ENCODE results near the gene BCL7A.
"Not testable (repeated sequence)": the region's sequence is repeated elsewhere in the genome, so short reads cannot be mapped to it uniquely, and the experiment has no call there.

BCL7A gene

GRCh38 chr12:121988519-121988918 lies 33.2 kb upstream of the BCL7A start:
- H3K36me3 ChIP-seq (ENCODE audit: insufficient read depth, low read length); H3K9me3 ChIP-seq (ENCODE audit: insufficient read depth, low read depth, low read length); H3K9ac ChIP-seq (ENCODE audit: low read depth, low read length); H3K4me3 ChIP-seq (ENCODE audit: low read length); H3K27me3 ChIP-seq (ENCODE audit: insufficient read depth, low read length); H3K4me1 ChIP-seq (ENCODE audit: insufficient read depth, low read length); H3K27ac ChIP-seq (ENCODE audit: low read depth, low read length): not testable (repeated sequence)
- 95% methylated on average over 10 of the region's 10 CpGs for WGBS

DNA sequence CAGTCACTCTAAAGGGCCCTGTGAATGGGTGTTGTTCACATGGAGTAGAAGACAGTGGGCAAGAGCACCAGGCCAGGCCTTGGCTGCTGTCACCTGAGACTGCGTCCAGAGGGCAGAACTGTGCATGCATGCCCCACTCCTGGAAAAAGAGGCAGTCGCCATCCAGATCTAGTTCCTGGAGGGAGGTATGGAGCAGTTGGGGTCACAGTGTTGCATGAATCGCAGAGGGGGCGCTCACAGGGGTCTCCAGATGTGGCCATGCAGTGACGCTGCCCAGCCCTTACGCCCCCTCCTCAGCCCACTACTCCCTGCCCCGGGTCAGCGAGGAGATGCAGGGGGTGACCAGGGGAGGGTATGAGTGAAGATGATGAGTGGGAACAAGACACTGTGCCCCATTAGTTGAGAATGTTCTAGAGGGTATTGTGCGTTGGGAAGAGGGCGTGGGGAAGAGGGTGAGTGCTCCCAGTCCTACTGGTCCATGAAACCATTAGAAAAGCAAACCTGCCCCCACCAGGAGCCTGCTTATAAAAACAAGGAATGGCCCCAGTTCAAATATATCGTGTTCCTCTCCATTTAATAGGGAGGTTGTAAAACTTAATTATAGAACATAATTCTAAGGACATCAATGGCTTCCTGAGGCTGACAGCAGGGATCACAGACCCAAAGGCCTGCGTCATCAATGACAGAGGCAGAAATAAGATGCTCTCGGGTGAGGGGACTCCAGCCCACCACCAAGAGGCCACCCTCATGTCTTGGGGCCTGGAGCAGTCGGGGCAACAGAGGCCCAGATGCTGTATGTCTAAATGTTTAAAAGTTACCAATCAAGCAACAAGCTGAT lies 32.2 kb upstream of the BCL7A start:
- no peak overlapping the region for H3K4me3 ChIP-seq (ENCODE audit: low read length)
- no peak overlapping the region for H3K27ac ChIP-seq (ENCODE audit: low read depth, low read length)
- whole genome bisulfite sequencing = 90% methylated on average over 13 of the region's 14 CpGs
- no peaks in the 10 kb centered on the region for H3K36me3 ChIP-seq (ENCODE audit: insufficient read depth, low read length)
- no peaks in the 10 kb centered on the region for H3K4me1 ChIP-seq (ENCODE audit: insufficient read depth, low read length)
- H3K9ac ChIP-seq (ENCODE audit: low read depth, low read length) = no peak overlapping the region
- H3K9me3 ChIP-seq (ENCODE audit: insufficient read depth, low read depth, low read length) = no peaks in the 10 kb centered on the region; the same call in 1 of the 2 replicates
- no peaks in the 10 kb centered on the region for H3K27me3 ChIP-seq (ENCODE audit: insufficient read depth, low read length)

DNA sequence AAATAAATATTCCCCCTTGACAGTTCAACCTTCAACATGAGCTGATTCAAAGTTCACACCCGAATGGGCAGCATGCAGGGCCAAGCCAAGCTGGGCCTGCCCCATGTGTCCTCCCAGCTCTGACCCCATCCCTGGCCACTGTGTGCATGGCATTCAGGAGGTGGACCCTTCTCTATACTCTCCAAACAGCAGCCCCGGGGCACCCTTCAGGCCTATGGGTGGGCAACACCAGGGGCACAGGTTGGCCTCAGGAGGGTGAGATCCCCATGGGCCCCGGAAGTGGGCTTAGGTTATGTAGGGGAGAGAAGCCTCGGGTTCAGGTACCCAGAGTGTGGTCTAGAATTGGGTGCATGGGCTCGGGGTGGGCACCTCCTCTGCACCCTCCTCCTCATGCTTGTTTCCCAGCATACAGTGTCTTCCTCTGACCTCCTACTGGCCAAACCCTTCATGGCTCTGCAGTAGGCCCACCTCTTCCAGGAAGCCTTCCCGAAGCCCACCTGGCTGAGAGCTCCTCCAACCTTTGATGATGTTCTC lies 31.5 kb upstream of the BCL7A start:
- Histone ChIP-seq H3K27ac (ENCODE audit: low read depth, low read length) (no peak overlapping the region), H3K9ac (ENCODE audit: low read depth, low read length) (no peak overlapping the region), H3K36me3 (ENCODE audit: insufficient read depth, low read length) (no peaks in the 10 kb centered on the region), H3K9me3 (ENCODE audit: insufficient read depth, low read depth, low read length) (no peaks in the 10 kb centered on the region; the same call in 1 of the 2 replicates), H3K4me1 (ENCODE audit: insufficient read depth, low read length) (no peaks in the 10 kb centered on the region), H3K4me3 (ENCODE audit: low read length) (no peak overlapping the region), H3K27me3 (ENCODE audit: insufficient read depth, low read length) (no peaks in the 10 kb centered on the region)
- WGBS = 87% methylated on average over 6 of the region's 6 CpGs

DNA sequence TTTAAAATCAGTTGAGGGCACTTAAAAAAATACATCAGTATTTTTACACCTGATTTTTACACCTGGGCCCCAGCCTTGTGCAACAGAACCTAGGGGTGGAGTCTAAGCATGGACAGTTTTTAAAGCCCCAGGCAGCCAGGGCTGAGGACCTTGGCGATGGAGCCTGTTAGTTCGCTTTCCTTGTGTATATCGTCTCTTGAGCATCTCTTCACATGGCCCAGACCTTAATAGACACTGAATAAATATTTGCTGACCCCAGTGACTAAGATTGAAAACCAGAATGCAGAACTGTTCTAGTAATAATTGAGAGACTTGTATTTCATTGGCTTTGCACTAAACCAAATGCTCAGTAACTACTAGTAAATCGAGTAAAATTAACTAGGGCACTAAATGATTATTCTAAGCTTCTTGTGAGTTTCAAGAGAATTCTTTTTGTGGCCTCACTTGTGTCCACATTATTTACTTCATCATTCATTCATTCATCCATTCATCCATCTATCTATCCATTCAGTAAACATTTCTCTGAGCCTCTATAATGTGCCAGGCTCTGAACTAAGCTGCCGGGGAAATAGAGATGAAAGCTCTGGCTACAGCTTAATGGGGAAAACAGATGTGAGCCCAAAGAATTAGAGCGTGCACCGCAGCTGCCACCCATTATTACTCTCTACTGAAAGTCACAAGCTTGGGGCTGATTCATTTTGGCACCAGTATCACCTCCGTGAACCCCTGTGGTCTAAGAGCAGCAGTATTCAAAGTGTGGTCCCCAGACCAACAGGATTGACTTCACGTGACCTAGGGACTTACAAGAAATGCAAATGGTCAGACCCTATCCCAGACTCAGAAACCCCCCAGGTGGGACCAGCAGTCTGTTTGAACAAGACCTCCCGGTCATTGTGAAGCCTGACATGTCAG lies 30.7 kb upstream of the BCL7A start:
- H3K9ac ChIP-seq (ENCODE audit: low read depth, low read length) = no peak overlapping the region

DNA sequence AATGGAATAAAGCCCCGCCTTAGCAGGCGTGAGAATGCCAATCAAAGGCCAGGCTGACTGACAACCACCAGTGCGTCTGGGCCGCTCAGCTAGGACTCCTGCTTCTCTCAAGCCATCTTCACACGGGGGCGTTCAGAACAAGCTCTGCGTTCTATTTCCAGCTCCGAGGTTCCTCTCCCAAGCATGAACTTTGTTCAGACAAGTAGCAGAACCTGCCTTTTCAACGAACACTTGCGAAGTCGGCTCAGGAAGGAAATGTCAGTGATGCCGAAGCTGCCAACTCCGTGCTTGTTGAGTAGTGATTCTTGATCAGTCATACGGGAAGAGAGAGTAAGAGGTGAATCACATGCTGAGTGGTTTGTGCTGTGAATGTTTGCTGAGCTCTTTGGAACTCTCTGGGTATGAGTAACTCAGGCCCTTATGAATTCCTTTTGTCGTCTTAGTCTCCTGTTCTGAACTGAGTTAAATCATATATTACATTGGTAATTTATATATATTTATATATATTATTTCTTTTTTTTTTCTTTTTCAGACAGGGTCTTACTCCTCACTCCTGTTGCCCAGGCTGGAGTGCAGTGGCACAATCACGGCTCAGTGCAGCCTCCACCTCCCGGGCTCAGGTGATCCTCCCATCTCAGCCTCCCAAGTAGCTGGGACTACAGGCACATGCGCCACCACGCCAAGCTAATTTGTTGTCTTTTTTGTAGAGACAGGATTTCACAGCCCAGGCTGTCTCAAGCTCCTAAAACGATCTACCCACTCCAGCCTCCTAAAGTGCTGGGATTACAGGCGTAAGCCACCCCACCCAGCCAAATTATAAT lies 29.4 kb upstream of the BCL7A start:
- WGBS = 92% methylated on average over 19 of the region's 21 CpGs
- no peak overlapping the region for H3K9ac ChIP-seq (ENCODE audit: low read depth, low read length)
- H3K4me1 ChIP-seq (ENCODE audit: insufficient read depth, low read length) = no peaks in the 10 kb centered on the region
- H3K9me3 ChIP-seq (ENCODE audit: insufficient read depth, low read depth, low read length) = no peaks in the 10 kb centered on the region; the same call in 1 of the 2 replicates
- no peak overlapping the region for H3K27ac ChIP-seq (ENCODE audit: low read depth, low read length)
- no peaks in the 10 kb centered on the region for H3K36me3 ChIP-seq (ENCODE audit: insufficient read depth, low read length)
- no peak overlapping the region for H3K4me3 ChIP-seq (ENCODE audit: low read length)
- H3K27me3 ChIP-seq (ENCODE audit: insufficient read depth, low read length) = no peaks in the 10 kb centered on the region

More for the DNA sequence above, 30.7 kb upstream of the BCL7A start:
- no peaks in the 10 kb centered on the region for H3K36me3 ChIP-seq (ENCODE audit: insufficient read depth, low read length)
- no peak overlapping the region for H3K27ac ChIP-seq (ENCODE audit: low read depth, low read length)
- H3K4me3 ChIP-seq (ENCODE audit: low read length) = no peak overlapping the region
- WGBS = 83% methylated on average over 10 of the region's 10 CpGs
- no peaks in the 10 kb centered on the region for H3K27me3 ChIP-seq (ENCODE audit: insufficient read depth, low read length)
- no peaks in the 10 kb centered on the region for H3K4me1 ChIP-seq (ENCODE audit: insufficient read depth, low read length)
- no peaks in the 10 kb centered on the region; the same call in 1 of the 2 replicates for H3K9me3 ChIP-seq (ENCODE audit: insufficient read depth, low read depth, low read length)

GRCh38 chr12:121996050-121996944 lies 25.4 kb upstream of the BCL7A start:
- H3K4me1 ChIP-seq (ENCODE audit: insufficient read depth, low read length) = no peaks in the 10 kb centered on the region
- WGBS = 88% methylated on average over 7 of the region's 9 CpGs
- no peaks in the 10 kb centered on the region for H3K27me3 ChIP-seq (ENCODE audit: insufficient read depth, low read length)
- no peak overlapping the region for H3K9ac ChIP-seq (ENCODE audit: low read depth, low read length)
- H3K36me3 ChIP-seq (ENCODE audit: insufficient read depth, low read length) = no peaks in the 10 kb centered on the region
- no peaks in the 10 kb centered on the region; the same call in 1 of the 2 replicates for H3K9me3 ChIP-seq (ENCODE audit: insufficient read depth, low read depth, low read length)
- H3K27ac ChIP-seq (ENCODE audit: low read depth, low read length) = no peak overlapping the region
- H3K4me3 ChIP-seq (ENCODE audit: low read length) = no peak overlapping the region

DNA sequence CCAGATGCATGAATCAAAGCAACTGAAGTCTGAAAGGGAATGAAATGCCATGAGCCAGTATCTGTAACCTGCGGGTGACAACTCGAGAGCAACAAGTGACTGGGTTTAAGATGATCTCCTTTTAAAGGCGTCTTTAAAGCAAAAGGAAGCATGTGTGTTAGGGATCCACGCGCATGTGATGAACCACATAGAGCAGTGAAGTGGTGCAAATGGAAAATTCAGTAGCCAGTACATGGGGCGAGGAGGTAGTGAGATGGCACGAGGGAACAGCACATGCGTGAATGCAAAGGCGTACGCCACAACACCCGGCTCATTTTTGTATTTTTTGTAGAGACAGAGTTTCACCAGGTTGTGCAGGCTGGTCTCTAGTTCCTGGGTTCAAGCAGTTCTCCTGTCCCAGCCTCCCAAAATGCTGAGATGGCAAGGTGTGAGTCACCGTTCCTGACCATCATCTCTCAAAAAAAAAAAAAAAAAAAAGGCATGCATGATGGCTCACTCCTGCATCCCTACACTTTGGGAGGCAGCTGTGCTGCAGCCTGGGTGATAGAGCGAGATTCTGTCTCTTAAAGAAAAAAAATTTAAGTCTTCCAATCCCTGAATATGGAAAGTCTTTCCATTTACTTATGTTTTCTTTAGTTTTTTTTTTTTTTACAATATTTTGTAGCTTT lies 24.6 kb upstream of the BCL7A start:
- no peaks in the 10 kb centered on the region for H3K4me1 ChIP-seq (ENCODE audit: insufficient read depth, low read length)
- H3K27ac ChIP-seq (ENCODE audit: low read depth, low read length) = no peak overlapping the region
- H3K9me3 ChIP-seq (ENCODE audit: insufficient read depth, low read depth, low read length) = no peaks in the 10 kb centered on the region; the same call in 1 of the 2 replicates
- no peak overlapping the region for H3K9ac ChIP-seq (ENCODE audit: low read depth, low read length)
- H3K36me3 ChIP-seq (ENCODE audit: insufficient read depth, low read length) = no peaks in the 10 kb centered on the region
- H3K4me3 ChIP-seq (ENCODE audit: low read length) = no peak overlapping the region
- 88% methylated on average over 13 of the region's 13 CpGs for WGBS
- no peaks in the 10 kb centered on the region for H3K27me3 ChIP-seq (ENCODE audit: insufficient read depth, low read length)

DNA sequence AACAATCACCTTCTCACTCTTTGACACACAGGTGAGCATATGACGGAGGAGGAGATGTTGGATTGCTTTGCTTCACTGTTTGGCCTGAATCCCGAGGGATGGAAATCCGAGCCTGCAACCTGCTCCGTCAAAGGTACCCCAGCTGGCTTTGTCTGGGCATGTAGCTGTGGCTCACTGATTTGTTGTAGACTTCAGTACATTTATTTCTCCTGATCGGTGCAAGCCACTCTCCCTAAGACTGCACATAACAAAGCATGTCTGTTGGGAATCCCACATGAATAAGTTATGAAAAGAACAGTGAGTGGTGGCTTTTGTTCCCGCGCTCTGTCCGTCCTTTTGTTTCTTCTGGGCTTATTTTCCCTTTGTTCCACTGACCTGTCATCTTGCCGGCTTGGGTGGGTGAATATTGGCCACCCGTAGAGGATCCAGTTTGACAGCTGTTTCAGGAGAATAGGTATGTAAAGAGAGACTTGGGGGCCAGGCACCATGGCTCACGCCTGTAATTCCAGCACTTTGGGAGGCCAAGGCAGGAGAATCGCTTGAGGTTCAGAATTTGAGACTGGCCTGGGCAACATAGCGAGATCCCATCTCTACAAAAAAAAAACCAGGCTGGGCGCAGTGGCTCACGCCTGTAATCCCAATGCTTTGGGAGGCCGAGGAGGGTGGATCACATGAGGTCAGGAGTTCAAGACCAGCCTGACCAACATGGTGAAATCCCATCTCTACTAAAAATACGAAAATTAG lies 20.0 kb upstream of the BCL7A start:
- Histone ChIP-seq H3K9me3 (ENCODE audit: insufficient read depth, low read depth, low read length) (no peaks in the 10 kb centered on the region), H3K27me3 (ENCODE audit: insufficient read depth, low read length) (no peaks in the 10 kb centered on the region), H3K4me1 (ENCODE audit: insufficient read depth, low read length) (no peaks in the 10 kb centered on the region), H3K27ac (ENCODE audit: low read depth, low read length) (peak overlapping the region; percentile 31; the same call in 1 of the 2 replicates), H3K9ac (ENCODE audit: low read depth, low read length) (no peak overlapping the region), H3K36me3 (ENCODE audit: insufficient read depth, low read length) (no peaks in the 10 kb centered on the region), H3K4me3 (ENCODE audit: low read length) (no peak overlapping the region)
- WGBS = 71% methylated on average over 17 of the region's 17 CpGs

All from HUES64 (cell line).